ENCODE results near the gene PRLR. TPM values are rescaled to one million over a fixed set of nuclear protein-coding genes. Genes with fewer than 3 reads are reported as not detected.

Gene PRLR
- total and polyA plus RNA-seq, 2 of the 8 experiments (the other 6 are each of a cell fraction or from before 2014, with no cell fraction given): 0.53 to 2.5 TPM

DNA sequence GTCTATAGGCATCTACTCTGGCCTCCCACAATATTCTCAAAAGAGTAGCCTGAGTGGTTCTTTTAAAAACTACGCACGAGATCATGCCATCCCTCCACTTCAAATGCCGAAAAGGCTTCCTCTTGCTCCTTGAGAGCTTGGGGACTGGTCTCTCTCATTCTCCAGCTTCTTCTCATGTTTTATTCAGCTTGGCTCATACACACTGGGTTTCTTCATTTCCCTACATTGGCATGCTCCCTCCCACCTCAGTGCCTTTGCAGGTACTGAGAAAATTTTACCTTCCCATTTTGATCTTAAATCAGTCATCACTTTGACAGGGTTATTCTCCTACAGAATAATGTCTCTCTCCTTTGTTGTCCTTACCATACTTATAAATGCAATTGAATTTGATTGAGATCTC lies 20.4 kb downstream of the PRLR start:
- no peak overlapping the region for H3K14ac ChIP-seq (ENCODE audit: insufficient read length)
- CTCF ChIA-PET (ENCODE audit: partially characterized antibody): interaction anchor here (0.6 to 2.3 kb wide), 5 partner anchors 10 to 317 kb away, joined by 3 to 12 read pairs (median 6); no protein-coding TSS in a partner anchor
- no peak overlapping the region for H3K4ac ChIP-seq (replicated peaks; ENCODE audit: insufficient read length, low read depth, low read length)
- H2BK15ac ChIP-seq (ENCODE audit: low read length): no peak overlapping the region
- no peak overlapping the region for H3K4me3 ChIP-seq (ENCODE audit: extremely low read depth in 1 of 4, insufficient read depth in 2 of 4, low read depth in 3 of 4, low read length in 4 of 4)
- no peak overlapping the region for H3K27ac ChIP-seq (ENCODE audit: low read depth, low read length)
- H3K4me1 ChIP-seq (replicated peaks in 1 of 4; ENCODE audit: control insufficient read depth in 3 of 4, insufficient read depth in 4 of 4, low read length in 3 of 4): no peaks in the 10 kb centered on the region
- no peaks in the 10 kb centered on the region for H3K79me1 ChIP-seq (ENCODE audit: low read depth, low read length)
- no peaks in the 10 kb centered on the region for H3K79me2 ChIP-seq (ENCODE audit: control insufficient read depth in 1 of 2, insufficient read depth in 2 of 2, low read length in 2 of 2)
- 90% methylated on average over 3 of the region's 3 CpGs; no CpG with 5 or more reads in 1 of the 2 experiments for WGBS, 2 experiments (ENCODE audit: extremely low coverage in 1 of 2, insufficient coverage in 1 of 2, insufficient read length in 1 of 2, insufficient replicate concordance in 2 of 2, low coverage in 1 of 2, low lambda C conversion rate in 2 of 2, missing lambda C conversion rate in 1 of 2)
- no peak overlapping the region for H2BK12ac ChIP-seq (ENCODE audit: low read depth, low read length)
- no peak overlapping the region for H4K8ac ChIP-seq (ENCODE audit: extremely low read depth, insufficient read depth, low read length)
- no peak overlapping the region for H2AFZ ChIP-seq (ENCODE audit: low read length)
- no peak overlapping the region for H3K56ac ChIP-seq (replicated peaks; ENCODE audit: insufficient read length, low read depth, low read length)
- no peaks in the 10 kb centered on the region for H3K36me3 ChIP-seq (ENCODE audit: control insufficient read depth in 2 of 4, insufficient read depth in 4 of 4, low read length in 3 of 4)
- H3K23me2 ChIP-seq (ENCODE audit: low read depth, low read length): no peaks in the 10 kb centered on the region; the same call in 1 of the 2 replicates
- H3K4me2 ChIP-seq (ENCODE audit: insufficient read depth in 1 of 2, low read depth in 2 of 2, low read length in 2 of 2): no peak overlapping the region
- H2BK120ac ChIP-seq (replicated peaks; ENCODE audit: low read depth, low read length): no peak overlapping the region
- no peak overlapping the region for H3K23ac ChIP-seq (ENCODE audit: insufficient read length)
- H3K27me3 ChIP-seq (replicated peaks in 1 of 4; ENCODE audit: control insufficient read depth in 3 of 4, extremely low read depth in 1 of 4, insufficient read depth in 3 of 4, low read length in 3 of 4): no peaks in the 10 kb centered on the region
- no peak overlapping the region for H2BK5ac ChIP-seq (ENCODE audit: low read depth, low read length)
- H2BK20ac ChIP-seq (ENCODE audit: low read length): no peak overlapping the region
- FAIRE-seq (no peak), DNase-seq (ENCODE audit: low read depth in 1 of 2, low spot score in 2 of 2) (no peak)
- H3K18ac ChIP-seq (ENCODE audit: extremely low read depth, low read length): no peak overlapping the region
- no peak overlapping the region for H4K91ac ChIP-seq (replicated peaks; ENCODE audit: insufficient read length, low read length)
- no peaks in the 10 kb centered on the region for H3K9me3 ChIP-seq (ENCODE audit: insufficient read depth in 2 of 2, low read depth in 1 of 2, low read length in 1 of 2)
- POLR2A ChIA-PET (ENCODE audit: partially characterized antibody): no interaction called here
- no peaks in the 10 kb centered on the region for H4K20me1 ChIP-seq (replicated peaks in 1 of 2; ENCODE audit: control insufficient read depth in 1 of 2, insufficient read depth in 2 of 2, low read length in 2 of 2)
- H3K9ac ChIP-seq (replicated peaks in 1 of 4; ENCODE audit: extremely low read depth in 1 of 4, low read depth in 3 of 4, low read length in 3 of 4): no peak overlapping the region
- no peak overlapping the region for H4K5ac ChIP-seq (ENCODE audit: insufficient read length, low read depth, low read length)
- no peak overlapping the region for H2AK5ac ChIP-seq (ENCODE audit: low read depth, low read length)
- TF ChIP-seq POLR2AphosphoS5 (IDR thresholded peaks at IDR 0.05; ENCODE audit: low read depth, low read length) (no peak), TEAD4 (IDR thresholded peaks at IDR 0.05; ENCODE audit: low read depth, low read length) (no peak), TCF12 (IDR thresholded peaks at IDR 0.05; ENCODE audit: low read depth, low read length) (no peak), TAF7 (optimal IDR thresholded peaks at IDR 0.05; ENCODE audit: borderline replicate concordance, low read depth, low read length) (no peak)
